IPS-20b (cell line): ENCODE measurements around the gene BDKRB2.

ENCODE experiments used
- H3K27ac ChIP-seq: one replicate; pipeline ENCODE4 v1.5.1; 2013; ENCODE audit warnings: low read length
- H3K27me3 ChIP-seq: 2 replicates; pipeline ENCODE4 v1.6.1; 2013; ENCODE audit warnings: mild to moderate bottlenecking, low read length, inconsistent platforms; ENCODE audit not compliant: insufficient read depth
- H3K36me3 ChIP-seq: 2 replicates; pipeline ENCODE4 v1.6.1; 2013; ENCODE audit warnings: low read depth, mild to moderate bottlenecking, inconsistent platforms, low read length, moderate library complexity; ENCODE audit not compliant: insufficient read depth
- H3K4me1 ChIP-seq: 2 replicates; pipeline ENCODE4 v1.6.1; 2013; ENCODE audit warnings: mild to moderate bottlenecking, control low read depth, inconsistent platforms, low read length, moderate library complexity; ENCODE audit not compliant: insufficient read depth
- H3K4me3 ChIP-seq: 2 replicates; pipeline ENCODE4 v1.5.1; 2013; ENCODE audit warnings: mild to moderate bottlenecking, low read length, inconsistent platforms
- H3K9ac ChIP-seq: 2 replicates; pipeline ENCODE4 v1.6.1; 2013; ENCODE audit warnings: low read depth, mild to moderate bottlenecking, inconsistent platforms, low read length, moderate library complexity
- H3K9me3 ChIP-seq: 2 replicates; pipeline ENCODE4 v1.6.1; 2013; ENCODE audit warnings: mild to moderate bottlenecking, low read depth, low read length, inconsistent platforms; ENCODE audit not compliant: insufficient read depth

The BDKRB2 gene

DNA sequence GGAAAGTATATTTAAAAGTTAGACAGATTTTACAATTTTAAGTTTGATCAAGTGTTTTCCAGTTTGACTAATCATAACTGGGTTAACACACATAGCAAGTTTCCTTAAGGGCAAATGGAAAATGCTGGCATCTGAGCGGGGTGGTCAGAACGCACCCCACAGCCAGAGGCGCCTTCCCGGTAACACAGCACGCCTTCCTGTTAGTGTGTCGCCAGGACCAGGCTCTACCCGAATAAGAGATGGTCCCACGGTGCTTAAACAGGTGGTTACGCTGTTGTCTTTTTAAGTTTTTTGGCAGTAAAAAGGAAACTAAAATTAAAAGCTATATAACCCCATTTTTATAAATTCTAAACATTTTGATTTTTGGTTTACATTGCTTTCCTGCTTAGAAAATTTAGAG lies 79.4 kb downstream of the BDKRB2 start:
- no peak overlapping the region for H3K27ac ChIP-seq
- H3K4me3 ChIP-seq, result no peak overlapping the region
- H3K4me1 ChIP-seq, result peaks cover 15% of the 10 kb centered on the region
- H3K9me3 ChIP-seq, result no peaks in the 10 kb centered on the region
- H3K36me3 ChIP-seq, result peaks cover 30% of the 10 kb centered on the region
- no peak overlapping the region for H3K9ac ChIP-seq
- H3K27me3 ChIP-seq, result no peaks in the 10 kb centered on the region

DNA sequence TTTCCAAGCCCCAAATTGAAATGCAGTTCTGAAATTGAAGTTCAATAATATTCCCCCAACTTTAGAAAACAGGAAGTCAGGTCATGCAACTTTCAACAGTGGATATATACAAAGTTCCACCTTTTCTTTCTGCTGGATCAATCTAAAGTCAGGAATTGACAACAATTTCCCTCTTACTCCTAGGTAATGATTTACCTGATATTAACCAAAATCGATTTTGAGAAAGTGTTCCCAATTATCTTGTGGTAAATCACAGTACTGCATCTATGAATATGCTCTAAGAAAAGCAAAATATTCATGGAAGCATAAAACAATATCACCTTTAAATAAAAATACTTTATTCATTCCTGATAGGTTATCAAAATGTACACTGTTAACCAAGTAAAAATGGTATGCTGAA lies 79.8 kb downstream of the BDKRB2 start:
- H3K27me3 ChIP-seq, result no peaks in the 10 kb centered on the region
- peaks cover 34% of the 10 kb centered on the region for H3K36me3 ChIP-seq
- H3K9ac ChIP-seq, result no peak overlapping the region
- H3K4me3 ChIP-seq, result no peak overlapping the region
- H3K27ac ChIP-seq, result no peak overlapping the region
- H3K9me3 ChIP-seq, result no peaks in the 10 kb centered on the region
- peaks cover 15% of the 10 kb centered on the region for H3K4me1 ChIP-seq

DNA sequence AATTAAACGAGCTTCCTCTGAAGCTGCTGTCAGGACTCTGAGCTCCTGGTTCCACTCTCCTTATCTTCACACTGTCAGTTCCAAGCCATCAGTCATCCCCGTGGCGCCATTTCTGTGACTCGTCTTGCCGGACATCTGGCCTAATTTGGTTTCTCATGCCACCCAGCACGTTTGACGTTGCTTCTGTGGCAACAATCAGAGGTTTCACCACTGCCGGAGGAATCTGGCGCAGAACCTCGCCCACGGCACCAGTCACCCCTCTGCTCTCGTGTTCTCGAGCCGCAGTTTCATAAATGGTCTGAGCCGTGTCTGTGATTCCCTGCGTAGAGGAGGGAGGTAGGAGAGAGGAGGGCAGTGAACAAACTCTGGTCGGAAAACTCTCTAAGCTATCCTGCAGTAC lies 81.0 kb downstream of the BDKRB2 start:
- no peak overlapping the region for H3K4me3 ChIP-seq
- no peaks in the 10 kb centered on the region for H3K27me3 ChIP-seq
- H3K9me3 ChIP-seq, result no peaks in the 10 kb centered on the region
- H3K9ac ChIP-seq, result no peak overlapping the region
- peaks cover 15% of the 10 kb centered on the region for H3K4me1 ChIP-seq
- H3K27ac ChIP-seq, result no peak overlapping the region
- H3K36me3 ChIP-seq, result peaks cover 46% of the 10 kb centered on the region

DNA sequence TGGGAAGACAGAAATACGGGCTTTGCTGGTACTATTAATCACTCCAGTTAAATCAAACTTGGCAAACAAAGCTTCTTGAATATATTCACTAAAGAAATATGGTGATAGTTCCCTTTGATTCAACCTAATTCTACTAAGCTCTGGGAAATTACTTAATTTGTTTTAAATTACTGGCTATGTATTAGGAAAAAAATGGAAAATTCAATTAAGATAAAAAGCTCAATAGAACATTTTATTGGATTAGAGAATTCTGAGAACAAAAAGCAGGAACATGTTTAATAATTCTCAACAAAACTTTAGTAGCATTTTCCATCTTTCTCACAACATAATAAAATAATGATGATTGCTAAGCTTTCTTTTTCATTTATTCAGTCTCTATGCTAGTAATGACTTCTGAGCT lies 81.6 kb downstream of the BDKRB2 start:
- no peaks in the 10 kb centered on the region for H3K9me3 ChIP-seq
- no peak overlapping the region for H3K4me3 ChIP-seq
- no peak overlapping the region for H3K9ac ChIP-seq
- H3K27ac ChIP-seq, result no peak overlapping the region
- peaks cover 48% of the 10 kb centered on the region for H3K36me3 ChIP-seq
- peaks cover 15% of the 10 kb centered on the region for H3K4me1 ChIP-seq
- no peaks in the 10 kb centered on the region for H3K27me3 ChIP-seq

DNA sequence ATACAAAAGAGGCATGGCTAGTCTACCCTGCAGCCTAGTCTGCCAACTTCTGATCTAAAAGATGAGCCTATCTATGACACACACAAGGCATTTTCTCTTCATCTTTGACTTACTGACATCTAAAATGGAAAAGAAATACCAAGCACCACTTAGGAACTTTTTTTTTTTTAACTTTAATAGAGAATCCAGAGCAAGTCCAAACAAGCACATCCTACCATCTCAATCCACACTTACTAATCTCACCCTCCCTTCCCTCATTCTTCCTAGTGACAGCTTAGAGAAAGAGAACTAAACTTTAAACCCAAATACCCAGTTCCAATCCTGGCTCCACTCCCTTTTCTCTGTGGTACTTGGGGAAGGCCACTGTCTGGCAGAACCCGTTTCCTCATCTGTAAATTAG lies 83.2 kb downstream of the BDKRB2 start:
- no peak overlapping the region for H3K4me3 ChIP-seq
- H3K36me3 ChIP-seq, result peaks cover 48% of the 10 kb centered on the region
- H3K27me3 ChIP-seq, result no peaks in the 10 kb centered on the region
- H3K4me1 ChIP-seq, result 0 out of 2 replicates have a peak, but pooled peaks cover 4% of the 10 kb centered on the region
- H3K9ac ChIP-seq, result no peak overlapping the region
- no peak overlapping the region for H3K27ac ChIP-seq
- no peaks in the 10 kb centered on the region for H3K9me3 ChIP-seq
